Stimulated activated CD4-positive, alpha-beta T cell treated with anti-CD3 and anti-CD28 coated beads, Interleukin-15, amount 100 ng/mL, for 1 hour (primary cell): Measurements from ENCODE around the gene LAMA3.

Source experiments
- DNase-seq, 2 donors: peaks; one replicate each; pipeline ENCODE4 v3.0.0-alpha.2; 2020; ENCODE audit warnings: low read depth in 1 of 2, low spot score in 1 of 2

LAMA3 gene, protein sequence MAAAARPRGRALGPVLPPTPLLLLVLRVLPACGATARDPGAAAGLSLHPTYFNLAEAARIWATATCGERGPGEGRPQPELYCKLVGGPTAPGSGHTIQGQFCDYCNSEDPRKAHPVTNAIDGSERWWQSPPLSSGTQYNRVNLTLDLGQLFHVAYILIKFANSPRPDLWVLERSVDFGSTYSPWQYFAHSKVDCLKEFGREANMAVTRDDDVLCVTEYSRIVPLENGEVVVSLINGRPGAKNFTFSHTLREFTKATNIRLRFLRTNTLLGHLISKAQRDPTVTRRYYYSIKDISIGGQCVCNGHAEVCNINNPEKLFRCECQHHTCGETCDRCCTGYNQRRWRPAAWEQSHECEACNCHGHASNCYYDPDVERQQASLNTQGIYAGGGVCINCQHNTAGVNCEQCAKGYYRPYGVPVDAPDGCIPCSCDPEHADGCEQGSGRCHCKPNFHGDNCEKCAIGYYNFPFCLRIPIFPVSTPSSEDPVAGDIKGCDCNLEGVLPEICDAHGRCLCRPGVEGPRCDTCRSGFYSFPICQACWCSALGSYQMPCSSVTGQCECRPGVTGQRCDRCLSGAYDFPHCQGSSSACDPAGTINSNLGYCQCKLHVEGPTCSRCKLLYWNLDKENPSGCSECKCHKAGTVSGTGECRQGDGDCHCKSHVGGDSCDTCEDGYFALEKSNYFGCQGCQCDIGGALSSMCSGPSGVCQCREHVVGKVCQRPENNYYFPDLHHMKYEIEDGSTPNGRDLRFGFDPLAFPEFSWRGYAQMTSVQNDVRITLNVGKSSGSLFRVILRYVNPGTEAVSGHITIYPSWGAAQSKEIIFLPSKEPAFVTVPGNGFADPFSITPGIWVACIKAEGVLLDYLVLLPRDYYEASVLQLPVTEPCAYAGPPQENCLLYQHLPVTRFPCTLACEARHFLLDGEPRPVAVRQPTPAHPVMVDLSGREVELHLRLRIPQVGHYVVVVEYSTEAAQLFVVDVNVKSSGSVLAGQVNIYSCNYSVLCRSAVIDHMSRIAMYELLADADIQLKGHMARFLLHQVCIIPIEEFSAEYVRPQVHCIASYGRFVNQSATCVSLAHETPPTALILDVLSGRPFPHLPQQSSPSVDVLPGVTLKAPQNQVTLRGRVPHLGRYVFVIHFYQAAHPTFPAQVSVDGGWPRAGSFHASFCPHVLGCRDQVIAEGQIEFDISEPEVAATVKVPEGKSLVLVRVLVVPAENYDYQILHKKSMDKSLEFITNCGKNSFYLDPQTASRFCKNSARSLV (N-terminal part only)

DNA sequence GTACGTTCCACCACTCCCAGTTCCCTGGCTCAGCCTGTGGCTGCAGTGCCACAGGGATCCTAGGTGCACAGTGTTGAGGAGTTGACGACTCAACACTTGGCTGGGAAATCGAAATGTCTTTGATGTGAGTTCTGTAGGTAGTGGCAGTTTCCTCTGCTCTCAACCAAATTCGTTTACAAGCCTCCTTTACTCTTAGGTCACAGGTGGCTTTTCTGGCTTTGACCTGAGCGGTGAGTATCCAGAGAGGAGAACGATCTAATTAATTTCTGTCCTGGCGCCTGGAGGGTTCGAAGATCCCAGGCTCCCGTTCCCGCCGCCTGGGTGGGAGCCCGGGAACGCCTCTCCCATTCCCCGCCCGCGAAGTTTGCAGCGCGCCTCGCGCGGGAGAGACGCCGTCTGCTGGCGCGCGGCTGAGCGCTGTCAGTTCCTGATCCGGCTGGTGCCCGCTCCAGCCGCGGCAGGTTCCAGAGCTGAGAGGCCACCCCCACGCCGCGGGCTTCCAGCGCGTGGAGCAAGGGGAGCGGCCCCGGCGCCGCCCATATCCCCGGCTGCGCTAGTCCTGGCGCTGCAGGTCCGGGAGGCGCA, at the start of gene LAMA3:
Gene LAMA3, plus strand, starts transcription at position 423 of the 585 bp plus-strand sequence. CDS start 231 bp downstream, outside the sequence.
- peak in 1 of 2 donors; percentile 13 for DNase-seq

DNA sequence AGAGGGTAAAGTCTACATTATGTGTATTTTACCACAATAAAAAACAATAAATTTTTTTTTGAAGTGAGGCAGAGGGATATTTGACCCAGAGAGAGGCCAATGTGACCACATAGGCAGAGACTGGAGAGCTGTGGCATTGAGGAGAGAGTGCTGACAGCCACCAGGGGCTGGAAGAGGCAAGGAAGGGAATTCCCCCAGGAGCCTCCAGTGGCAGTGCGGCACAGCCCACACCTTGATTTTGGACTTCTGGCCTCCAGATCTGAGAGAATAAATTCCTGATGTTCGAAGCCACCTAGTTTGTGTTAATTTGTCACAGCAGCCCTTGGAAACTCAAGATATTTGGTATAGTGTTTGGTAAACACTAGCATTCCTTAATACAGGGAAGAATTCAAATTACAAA, 49.2 kb upstream of the LAMA3 start:
- no peak for DNase-seq

DNA sequence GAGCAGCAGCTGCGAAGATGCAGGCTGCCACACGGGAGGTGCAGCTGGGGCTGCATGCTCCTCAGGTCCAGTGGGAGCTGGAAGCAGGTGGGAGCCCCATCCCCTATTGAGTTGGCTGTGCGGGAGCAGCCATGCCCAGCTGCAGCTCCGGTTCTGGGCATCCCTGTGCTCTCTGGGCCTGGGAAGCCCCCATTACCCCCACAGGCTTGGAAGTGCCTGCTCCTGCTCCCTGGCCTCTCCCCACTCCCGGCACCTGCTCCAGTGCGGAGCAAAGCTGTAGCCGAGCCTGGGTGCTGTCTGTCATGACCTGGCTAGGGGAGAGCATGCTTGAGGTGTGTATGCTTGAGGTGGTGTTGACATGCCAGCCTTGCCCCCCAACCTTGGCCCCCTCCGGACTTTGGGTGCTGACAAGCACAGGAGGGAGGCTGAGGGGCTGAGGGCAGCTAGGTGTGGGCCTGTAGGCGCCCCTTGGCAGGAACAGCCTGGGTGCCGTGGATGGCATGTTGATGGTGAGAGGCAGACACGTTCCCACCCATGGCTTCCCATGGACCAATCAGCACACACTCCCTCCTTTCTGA, 48.0 kb upstream of the LAMA3 start:
- DNase-seq: no peak

DNA sequence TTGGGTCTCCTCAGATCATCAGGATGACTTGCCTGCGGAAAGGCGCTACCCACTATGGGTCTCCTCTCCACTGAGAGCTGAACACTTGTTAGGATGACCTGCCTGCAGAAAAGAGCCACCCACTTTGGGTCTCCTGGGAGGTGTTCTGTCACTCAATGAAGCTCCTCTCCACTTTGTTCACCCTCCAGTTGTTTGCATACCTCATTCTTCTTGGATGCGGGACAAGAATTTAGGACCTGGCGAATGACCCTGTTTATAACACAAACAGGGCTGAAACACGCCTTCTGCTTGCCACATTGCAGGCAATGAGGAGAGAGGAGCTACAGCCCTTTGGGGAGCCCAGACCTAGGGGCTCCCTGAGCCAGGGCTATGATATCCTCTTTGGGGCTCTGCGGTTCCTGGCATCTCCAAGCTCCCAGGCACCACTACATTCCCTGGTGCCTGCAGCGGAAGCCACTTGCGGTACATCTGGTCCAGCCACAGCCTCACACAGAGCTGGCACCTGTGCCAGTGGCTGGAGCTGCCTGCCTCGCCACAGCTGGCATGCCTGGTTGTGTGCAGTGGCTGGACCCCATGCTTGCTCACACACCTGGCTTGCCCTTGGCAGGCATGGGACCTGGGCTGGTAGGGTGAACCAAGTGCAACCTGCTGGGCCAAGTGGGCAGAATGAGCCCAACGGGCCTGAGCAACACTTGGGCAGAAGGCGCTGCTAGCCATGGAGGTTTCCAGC, 47.2 kb upstream of the LAMA3 start:
- no peak for DNase-seq

DNA sequence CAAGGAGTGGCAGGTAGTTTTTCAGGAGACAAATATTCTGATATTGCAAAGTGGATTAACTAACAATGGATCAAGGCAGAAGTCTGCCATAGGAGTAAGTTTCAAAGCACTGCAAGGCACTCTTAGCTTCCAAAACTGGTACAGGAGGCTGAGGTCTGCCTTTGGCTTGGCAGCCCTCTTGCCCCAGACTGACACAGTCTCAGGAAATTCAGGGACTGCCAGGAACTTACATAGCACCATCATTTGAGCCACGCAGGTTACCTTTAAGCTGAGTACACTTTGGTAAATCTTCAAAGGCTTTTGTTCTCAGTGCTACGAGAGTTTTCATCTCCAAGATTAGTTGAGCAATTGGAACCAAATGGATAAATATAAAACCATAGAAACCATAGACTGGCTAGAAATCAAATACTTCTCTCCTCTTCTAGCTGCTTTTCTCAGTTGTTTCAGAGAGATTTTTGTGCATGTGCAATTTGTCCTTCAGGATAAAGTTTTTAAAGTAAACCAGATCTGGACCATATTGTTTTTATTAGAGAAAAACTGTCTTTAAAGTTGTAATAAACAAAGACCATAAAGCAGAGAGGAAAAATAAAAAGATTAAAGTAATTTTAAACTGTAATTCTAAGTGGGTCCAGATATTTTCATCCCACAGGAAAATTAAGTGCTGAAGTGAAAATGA, 45.3 kb upstream of the LAMA3 start:
- DNase-seq: no peak

DNA sequence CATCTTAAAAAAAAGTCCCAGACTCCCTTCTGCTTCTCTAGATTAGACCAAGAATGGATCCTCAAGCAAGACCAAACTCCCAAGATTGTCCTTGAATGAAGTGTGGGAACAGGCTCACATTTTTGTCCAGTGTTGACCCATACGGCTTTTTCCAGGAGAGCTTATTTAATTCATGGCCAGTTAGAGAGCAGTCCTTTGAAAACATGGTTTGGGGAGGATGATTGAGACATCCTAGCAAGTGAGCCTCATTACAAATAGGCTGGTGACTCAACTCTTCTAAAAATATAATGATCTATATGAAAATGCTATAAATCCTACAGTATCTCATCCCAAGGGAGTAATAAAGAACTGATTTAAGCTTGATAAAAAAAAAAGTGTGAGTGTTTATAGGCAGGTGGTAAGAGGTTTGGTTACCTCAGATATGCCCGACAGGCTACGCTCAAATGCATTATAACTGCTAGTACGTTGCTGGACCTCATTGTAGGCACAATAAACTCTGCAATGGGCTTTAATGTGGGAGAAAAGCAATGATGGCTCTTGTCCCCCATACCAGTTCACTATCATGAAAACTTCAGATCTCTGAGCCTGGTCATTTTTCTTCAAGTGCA, 43.6 kb upstream of the LAMA3 start:
- no peak for DNase-seq

DNA sequence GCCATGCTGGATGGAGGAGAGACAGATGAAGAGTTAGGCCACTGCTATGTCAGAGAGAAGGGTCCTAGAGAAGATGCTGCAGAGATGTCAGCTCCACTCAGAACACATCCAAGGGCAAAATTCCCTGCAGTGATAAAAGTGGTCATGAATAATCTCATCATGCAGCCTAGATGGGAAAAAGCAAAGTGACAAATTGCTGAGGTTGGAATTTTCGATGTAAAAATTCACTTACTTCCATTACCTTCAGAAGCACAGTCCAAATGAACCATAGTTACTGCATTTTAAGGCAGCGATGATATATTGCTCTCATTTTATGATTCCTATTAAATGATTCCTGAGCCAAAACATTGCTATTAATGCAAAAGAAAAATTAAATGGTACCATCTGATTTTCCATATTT, 43.0 kb upstream of the LAMA3 start:
- no peak for DNase-seq

DNA sequence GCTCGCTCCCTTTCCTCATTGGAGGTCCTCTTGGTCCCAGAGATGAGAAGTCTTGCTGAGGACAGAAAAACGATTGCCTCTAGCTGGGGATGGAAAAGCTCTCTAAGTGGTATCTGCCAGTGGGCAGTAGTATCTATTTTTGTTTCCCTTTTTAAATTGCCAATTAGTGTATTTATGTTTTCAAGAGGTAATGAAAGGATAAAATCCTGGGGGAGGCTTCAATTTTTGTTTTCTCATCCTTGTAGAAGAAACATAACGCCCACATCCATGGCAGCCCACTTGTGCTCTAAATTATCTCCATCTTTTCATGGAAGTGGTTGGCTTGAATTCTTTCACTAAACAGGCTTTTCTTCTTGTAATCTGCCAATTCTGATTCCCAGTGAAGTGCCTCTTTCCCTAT, 40.8 kb upstream of the LAMA3 start:
- DNase-seq: no peak

DNA sequence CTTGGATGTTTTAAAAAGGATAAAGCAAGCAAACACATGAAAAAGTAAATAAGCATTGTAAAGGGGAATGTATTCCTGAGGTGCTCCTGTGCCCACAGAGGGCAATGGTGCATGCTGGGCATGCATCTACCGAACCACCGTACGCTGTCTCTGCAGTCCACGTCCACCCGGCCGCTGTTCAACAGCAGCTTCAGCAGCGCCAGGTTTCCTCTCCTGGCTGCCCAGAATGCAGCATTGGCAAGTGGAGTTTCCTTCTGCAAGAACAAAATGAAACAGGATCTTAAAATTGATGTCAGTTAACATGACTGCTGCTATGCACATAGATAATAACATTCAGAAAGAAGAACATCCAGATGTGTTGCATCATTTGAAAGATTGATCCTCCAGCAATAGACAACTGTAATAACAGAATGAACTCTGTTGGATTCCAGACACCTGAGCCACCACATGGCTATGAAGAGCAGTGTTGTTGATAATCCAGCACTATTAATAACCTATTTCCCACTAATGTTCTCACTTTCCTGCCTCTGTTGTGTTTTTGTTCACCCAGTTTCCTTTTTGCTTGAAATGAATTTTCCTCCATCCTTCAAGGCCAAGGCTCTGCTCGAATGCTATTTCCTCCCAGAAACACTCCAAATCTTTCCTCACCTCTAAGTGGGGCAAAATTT, 40.2 kb upstream of the LAMA3 start:
- no peak for DNase-seq

DNA sequence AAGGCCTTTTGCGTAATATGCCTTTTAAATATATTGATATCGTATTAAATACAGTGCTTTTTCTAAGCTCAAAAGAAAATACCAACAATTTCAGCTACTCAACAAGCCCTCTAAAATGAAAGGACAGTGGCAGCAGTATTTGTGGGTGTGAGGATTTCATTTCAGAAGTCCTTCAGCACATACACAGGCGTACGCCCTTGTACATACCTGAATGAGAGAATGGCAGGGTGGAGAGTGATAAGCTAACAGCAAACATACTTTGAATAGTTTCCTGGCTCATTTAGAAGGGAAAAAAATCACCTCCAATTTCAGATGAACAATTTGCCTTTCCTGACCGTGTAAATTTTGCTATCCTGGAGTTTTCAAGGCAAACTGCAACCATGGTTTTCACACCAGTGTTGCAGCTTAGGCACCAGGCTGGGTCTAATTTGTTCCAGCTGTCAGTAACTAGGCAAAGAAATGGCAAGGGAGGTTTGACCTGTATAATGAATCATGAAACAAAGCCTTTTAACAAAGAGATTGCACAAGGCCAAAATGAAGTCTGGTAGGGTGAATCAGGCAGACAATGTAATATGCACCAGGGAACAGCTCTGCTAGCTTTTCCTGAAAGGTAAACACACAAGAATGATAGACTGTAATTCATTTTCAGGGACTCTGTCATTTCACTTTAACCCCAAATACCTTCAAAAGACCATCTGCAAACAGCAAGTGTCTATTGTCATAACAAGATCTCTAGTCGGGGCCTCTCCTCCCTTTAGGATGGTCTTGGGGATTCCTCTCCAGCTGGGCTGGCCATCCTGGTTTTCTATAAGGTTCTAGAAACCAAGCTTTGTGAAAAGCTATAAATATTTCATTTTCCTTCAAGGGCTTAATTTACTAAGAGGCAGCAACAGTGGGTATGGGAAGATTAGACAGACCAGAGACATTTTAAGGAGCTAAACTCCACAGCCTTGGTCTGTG, 38.0 kb upstream of the LAMA3 start:
- DNase-seq: no peak

DNA sequence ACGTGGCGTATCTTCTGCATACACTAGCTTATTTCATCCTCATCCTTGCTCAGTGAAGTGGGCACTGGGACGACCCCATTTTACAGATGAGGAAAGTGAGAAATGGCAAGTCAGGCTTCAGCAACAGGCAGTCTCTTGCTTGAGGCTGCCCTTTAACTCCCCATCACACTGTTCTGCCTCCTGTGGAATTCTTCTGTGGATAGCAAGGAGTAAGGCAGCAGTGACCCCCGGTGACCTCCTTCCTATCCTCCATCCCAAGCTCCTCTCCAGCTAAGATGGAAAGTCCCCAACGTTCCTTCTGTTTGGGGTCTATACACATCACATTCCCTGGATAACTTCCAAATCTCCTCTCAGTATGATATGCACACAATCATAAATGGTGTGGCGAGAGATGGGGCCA, 37.0 kb upstream of the LAMA3 start:
- DNase-seq: no peak

DNA sequence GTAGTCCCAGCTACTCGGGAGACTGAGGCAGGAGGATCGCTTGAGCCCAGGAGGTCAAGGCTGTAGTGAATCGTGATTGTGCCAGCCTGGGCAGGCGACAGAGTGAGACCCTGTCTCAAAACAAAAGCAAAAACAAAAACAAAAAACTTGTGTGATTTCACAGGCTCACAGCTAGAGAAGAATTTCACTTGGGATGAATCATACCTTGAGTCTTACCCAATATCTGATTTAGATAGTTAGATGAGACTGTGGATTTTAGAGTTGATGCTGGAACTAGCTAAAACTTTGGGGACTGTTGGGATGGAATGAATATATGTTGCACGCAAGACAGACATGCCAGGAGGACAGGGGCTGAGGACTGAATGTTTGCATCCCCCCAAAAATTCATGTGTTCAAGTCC, 31.0 kb upstream of the LAMA3 start:
- DNase-seq: no peak

DNA sequence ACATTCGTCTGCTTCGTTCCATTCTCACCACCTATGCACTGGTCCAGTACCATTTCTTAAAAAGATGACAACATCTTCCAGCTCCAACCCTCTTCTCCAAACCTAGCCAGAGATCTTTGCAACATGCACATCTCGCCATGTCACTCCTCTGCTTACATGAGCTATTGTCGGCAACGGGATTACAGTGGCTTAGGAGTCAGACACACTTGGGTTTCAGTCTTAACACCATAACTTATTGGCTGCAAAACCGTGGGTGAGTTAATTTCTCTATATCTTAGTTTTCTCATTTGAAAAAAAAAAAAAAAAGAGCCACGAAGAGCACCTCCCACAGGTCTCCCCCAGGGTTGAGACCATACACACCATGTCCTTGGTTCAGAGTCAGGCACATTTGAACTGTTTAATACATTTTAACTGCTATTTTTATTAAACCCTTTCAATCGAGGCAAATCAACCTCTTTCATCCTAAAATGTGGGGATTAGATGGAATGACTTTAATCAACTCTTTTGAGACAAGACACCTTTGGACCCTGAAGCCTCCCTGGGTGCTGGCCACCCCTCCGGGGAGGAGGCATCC, 27.4 kb upstream of the LAMA3 start:
- no peak for DNase-seq

DNA sequence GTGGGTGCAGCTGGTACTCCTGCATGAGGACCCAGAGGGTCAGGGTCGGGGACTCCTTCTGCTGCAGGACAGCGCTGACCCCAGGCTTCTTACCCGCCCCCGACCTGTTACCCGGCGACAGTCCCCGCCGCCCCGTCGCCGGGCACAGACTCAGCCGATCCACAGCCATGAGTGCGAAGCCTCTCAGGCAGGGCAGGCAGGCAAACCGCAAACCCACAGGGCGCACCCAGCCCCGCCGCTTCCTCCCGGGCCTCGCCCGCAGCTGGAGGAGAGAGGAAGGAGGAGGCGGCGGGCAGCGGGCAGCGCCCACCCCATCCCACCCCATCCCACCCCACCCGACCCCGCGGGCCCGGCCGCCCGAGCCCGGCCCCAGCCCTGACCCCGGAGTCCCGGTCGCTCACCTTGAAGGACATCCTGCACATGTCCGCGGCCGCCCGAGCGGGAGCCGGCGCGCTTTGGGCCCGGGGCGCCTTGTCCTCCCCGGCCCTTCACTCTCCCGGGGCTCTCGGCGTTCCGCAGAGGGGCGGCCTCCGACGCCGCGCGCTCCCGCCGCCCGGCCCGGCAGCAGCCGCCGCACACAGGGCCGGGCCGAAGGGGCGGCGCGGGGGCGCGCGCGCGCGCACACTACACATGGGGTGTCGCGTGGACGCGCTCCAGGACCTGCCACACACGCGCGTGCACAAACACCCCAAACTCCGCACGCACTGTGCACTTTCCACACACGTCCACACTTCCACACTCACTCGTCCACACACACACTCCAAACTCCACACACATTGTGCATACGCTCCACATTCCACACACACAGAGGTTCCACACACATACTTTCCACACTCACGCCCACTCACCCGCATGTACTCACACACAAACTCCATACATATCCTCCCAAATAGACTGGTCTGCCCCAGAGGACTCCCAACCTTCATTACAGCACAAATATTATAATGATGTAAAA, 26.7 kb upstream of the LAMA3 start, which contains the start of gene ANKRD29:
Gene ANKRD29, minus strand, starts transcription at position 603 of the 955 bp plus-strand sequence. Its CDS starts 181 bp downstream, at position 422.
- DNase-seq: peak in 1 of 2 donors; percentile 29

DNA sequence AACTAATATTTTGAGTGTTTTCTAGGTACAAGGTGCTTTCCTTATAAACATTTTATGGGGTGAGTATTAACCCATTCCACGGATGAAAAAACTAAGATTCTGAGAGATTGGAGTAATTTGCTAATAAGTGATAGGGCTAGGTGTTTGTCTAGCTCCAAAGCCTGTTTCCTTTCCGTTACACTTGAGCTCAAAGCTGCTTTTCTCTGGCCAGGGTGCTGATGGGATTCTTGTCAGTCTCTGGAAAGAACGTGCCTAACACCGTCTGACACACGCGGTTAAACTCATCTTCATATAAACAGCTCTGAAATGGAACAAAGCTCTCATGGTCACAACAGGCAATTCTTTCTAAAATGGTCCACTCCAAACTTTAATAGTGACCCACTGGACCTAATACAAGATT, 24.6 kb upstream of the LAMA3 start:
- no peak for DNase-seq

DNA sequence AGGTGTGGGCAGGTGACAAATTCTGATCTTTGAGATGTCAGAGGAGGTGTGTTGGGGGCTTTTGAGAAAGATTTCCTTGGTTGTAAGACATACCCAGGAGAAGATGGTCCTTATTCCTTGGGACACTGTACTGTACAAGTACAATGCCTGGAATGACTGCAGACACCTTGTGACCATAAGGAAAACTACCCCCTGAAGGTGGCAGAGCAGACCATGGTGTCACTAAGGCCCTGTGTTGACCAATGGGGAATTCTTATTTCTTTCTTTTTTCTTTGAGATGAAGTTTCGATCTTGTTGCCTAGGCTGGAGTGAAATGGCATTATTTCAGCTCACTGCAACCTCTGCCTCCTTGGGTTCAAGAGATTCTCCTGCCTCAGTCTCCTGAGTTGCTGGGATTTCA, 22.1 kb upstream of the LAMA3 start:
- no peak for DNase-seq
